Loucy (cell line): ENCODE results near the gene GRK2.

Source experiments
- H2AFZ ChIP-seq: fragments of 200-600 bp; sonication (generic); 2 replicates; pipeline ENCODE4 v1.6.0; 2016; ENCODE audit warnings: antibody characterized with exemption, mild to moderate bottlenecking, low read length, moderate library complexity
- H3F3A ChIP-seq: fragments of 200-600 bp; 2 replicates; pipeline ENCODE4 v1.6.0; 2016; ENCODE audit warnings: antibody characterized with exemption, low read depth, mild to moderate bottlenecking
- H3K27me3 ChIP-seq: fragments of 200-600 bp; sonication (generic); 2 replicates; pipeline ENCODE4 v1.6.1; 2014; ENCODE audit warnings: low read length, mild to moderate bottlenecking; ENCODE audit not compliant: insufficient read depth, poor library complexity, severe bottlenecking
- H3K36me3 ChIP-seq: fragments of 200-600 bp; sonication (generic); 2 replicates; pipeline ENCODE4 v1.6.1; 2016; ENCODE audit warnings: low read length; ENCODE audit not compliant: insufficient read depth
- H3K4me1 ChIP-seq: fragments of 200-600 bp; sonication (generic); 2 replicates; pipeline ENCODE4 v1.5.1; 2014; ENCODE audit warnings: low read length, mild to moderate bottlenecking; ENCODE audit not compliant: insufficient read depth, poor library complexity, severe bottlenecking
- H3K4me2 ChIP-seq: fragments of 200-600 bp; sonication (generic); 2 replicates; pipeline ENCODE4 v1.6.0; 2014; ENCODE audit warnings: antibody characterized with exemption, low read length, low read depth, mild to moderate bottlenecking; ENCODE audit not compliant: poor library complexity, severe bottlenecking
- H3K4me3 ChIP-seq: fragments of 200-600 bp; sonication (generic); 2 replicates; pipeline ENCODE4 v1.5.1; 2014; ENCODE audit warnings: low read length, mild to moderate bottlenecking, mixed read lengths; ENCODE audit not compliant: poor library complexity, severe bottlenecking
- H3K79me2 ChIP-seq: fragments of 200-600 bp; sonication (generic); 2 replicates; pipeline ENCODE4 v1.6.1; 2014; ENCODE audit warnings: low read length; ENCODE audit not compliant: insufficient read depth
- H3K9ac ChIP-seq: fragments of 200-600 bp; sonication (generic); 2 replicates; pipeline ENCODE4 v1.6.0; 2014; ENCODE audit warnings: mild to moderate bottlenecking, low read depth, low read length, moderate library complexity; ENCODE audit not compliant: poor library complexity, severe bottlenecking
- H3K9me2 ChIP-seq: fragments of 200-600 bp; sonication (generic); replicated peaks from 2 replicates; pipeline ENCODE4 v1.6.1; 2016; ENCODE audit warnings: low read depth, low read length, mixed read lengths
- H3K9me3 ChIP-seq: fragments of 200-600 bp; sonication (generic); 2 replicates; pipeline ENCODE4 v1.6.1; 2014; ENCODE audit warnings: mild to moderate bottlenecking, antibody characterized with exemption, low read length, low read depth; ENCODE audit not compliant: insufficient read depth
- H4K20me1 ChIP-seq: fragments of 200-600 bp; sonication (generic); 2 replicates; pipeline ENCODE4 v1.6.0; 2014; ENCODE audit warnings: antibody characterized with exemption, low read length, mild to moderate bottlenecking; ENCODE audit not compliant: insufficient read depth, poor library complexity, severe bottlenecking
- EZH2phosphoT487 ChIP-seq: fragments of 200-600 bp; IDR thresholded peaks from 2 replicates; pipeline ENCODE4 v1.6.1; 2018; ENCODE audit warnings: antibody characterized with exemption, mild to moderate bottlenecking, moderate library complexity, borderline replicate concordance
- TF ChIP-seq, protein P1 (sequence below): fragments of 200-600 bp; sonication (generic); conservative IDR thresholded peaks from 2 replicates; pipeline ENCODE4 v1.5.1; 2014; ENCODE audit warnings: mild to moderate bottlenecking, antibody characterized with exemption, low read length

The GRK2 gene

DNA sequence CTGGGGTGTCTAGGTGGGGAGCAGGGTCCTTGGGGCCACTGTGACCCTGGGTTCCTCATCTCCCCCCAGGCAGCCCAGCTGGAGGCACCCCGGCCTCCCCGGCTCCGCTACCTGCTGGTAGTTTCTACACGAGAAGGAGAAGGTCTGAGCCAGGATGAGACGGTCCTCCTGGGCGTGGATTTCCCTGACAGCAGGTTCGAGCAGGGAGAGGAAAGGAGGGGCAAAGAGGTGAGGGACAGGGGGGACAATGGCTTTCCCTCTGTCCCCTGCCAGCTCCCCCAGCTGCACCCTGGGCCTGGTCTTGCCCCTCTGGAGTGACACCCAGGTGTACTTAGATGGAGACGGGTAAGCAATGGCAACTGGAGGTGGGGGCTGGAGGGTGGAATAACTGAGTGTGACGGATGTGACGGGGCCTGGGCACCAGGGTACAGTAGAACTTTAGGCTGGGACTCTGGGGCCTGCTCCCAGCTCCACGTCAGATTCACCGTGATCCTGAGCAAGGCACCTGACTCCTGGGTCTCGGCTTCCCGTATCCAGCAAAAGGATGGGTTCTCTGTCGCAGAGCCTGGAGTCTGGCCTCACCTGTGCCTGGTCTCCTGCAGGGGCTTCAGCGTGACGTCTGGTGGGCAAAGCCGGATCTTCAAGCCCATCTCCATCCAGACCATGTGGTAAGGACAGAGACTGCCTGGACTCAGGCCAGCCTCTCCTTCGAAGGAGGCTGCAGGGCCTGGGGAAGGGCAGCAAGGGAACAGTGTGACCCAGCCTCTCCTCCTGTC, 40.7 kb downstream of the GRK2 start:
- no peaks in the 10 kb centered on the region for H3K4me1 ChIP-seq
- H3K9me2 ChIP-seq, result no peaks in the 10 kb centered on the region
- no peak overlapping the region for H3K4me3 ChIP-seq
- no peaks in the 10 kb centered on the region for H3K9me3 ChIP-seq
- H3K79me2 ChIP-seq, result no peaks in the 10 kb centered on the region
- no peak overlapping the region for H3K9ac ChIP-seq
- H2AFZ ChIP-seq, result no peak overlapping the region
- H3F3A ChIP-seq, result no peaks in the 10 kb centered on the region
- no peak overlapping the region for H3K4me2 ChIP-seq
- H4K20me1 ChIP-seq, result no peaks in the 10 kb centered on the region
- TF ChIP-seq EZH2phosphoT487, result no peak
- TF ChIP-seq, protein P1, sequence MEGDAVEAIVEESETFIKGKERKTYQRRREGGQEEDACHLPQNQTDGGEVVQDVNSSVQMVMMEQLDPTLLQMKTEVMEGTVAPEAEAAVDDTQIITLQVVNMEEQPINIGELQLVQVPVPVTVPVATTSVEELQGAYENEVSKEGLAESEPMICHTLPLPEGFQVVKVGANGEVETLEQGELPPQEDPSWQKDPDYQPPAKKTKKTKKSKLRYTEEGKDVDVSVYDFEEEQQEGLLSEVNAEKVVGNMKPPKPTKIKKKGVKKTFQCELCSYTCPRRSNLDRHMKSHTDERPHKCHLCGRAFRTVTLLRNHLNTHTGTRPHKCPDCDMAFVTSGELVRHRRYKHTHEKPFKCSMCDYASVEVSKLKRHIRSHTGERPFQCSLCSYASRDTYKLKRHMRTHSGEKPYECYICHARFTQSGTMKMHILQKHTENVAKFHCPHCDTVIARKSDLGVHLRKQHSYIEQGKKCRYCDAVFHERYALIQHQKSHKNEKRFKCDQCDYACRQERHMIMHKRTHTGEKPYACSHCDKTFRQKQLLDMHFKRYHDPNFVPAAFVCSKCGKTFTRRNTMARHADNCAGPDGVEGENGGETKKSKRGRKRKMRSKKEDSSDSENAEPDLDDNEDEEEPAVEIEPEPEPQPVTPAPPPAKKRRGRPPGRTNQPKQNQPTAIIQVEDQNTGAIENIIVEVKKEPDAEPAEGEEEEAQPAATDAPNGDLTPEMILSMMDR, result no peak
- no peaks in the 10 kb centered on the region for H3K27me3 ChIP-seq
- 0 out of 2 replicates have a peak, but pooled peaks cover 4% of the 10 kb centered on the region for H3K36me3 ChIP-seq

GRCh38 chr11:67307545-67308001, 41.3 kb downstream of the GRK2 start:
- Histone ChIP-seq H3K27me3 (no peaks in the 10 kb centered on the region), H3K9ac (no peak overlapping the region), H3K4me1 (peaks cover 4% of the 10 kb centered on the region)

GRCh38 chr11:67308031-67308866, 42.0 kb downstream of the GRK2 start:
- no peaks in the 10 kb centered on the region for H3K9me3 ChIP-seq
- H3K79me2 ChIP-seq, result no peaks in the 10 kb centered on the region
- H3K9me2 ChIP-seq, result no peaks in the 10 kb centered on the region
- H3K4me2 ChIP-seq, result no peak overlapping the region
- H3K27me3 ChIP-seq, result no peaks in the 10 kb centered on the region
- no peak overlapping the region for H2AFZ ChIP-seq
- no peaks in the 10 kb centered on the region for H3K36me3 ChIP-seq
- no peak overlapping the region for H3K9ac ChIP-seq
- H3K4me1 ChIP-seq, result peaks cover 10% of the 10 kb centered on the region
- no peak overlapping the region for H3K4me3 ChIP-seq
- no peak for TF ChIP-seq EZH2phosphoT487
- TF ChIP-seq, protein P1, result no peak
- no peaks in the 10 kb centered on the region for H4K20me1 ChIP-seq
- no peaks in the 10 kb centered on the region for H3F3A ChIP-seq

More at GRCh38 chr11:67307545-67308001, 41.3 kb downstream of the GRK2 start:
- Histone ChIP-seq H3K4me3 (no peak overlapping the region), H3K79me2 (no peaks in the 10 kb centered on the region), H3F3A (no peaks in the 10 kb centered on the region), H3K9me2 (no peaks in the 10 kb centered on the region), H3K9me3 (no peaks in the 10 kb centered on the region), H2AFZ (no peak overlapping the region), H4K20me1 (no peaks in the 10 kb centered on the region), H3K4me2 (no peak overlapping the region), H3K36me3 (no peaks in the 10 kb centered on the region)
- TF ChIP-seq, protein P1, result no peak
- no peak for TF ChIP-seq EZH2phosphoT487
